ENCODE measurements around the gene RPS2.
A peak's percentile ranks its signal among the peaks of the same experiment; 100 is the strongest.

RPS2 gene

GRCh38 chr16:2003231-2003826 lies 38.7 kb upstream of the RPS2 start:
- Mint-ChIP-seq H3K36me3 (peaks cover 19% of the 10 kb centered on the region), H3K27me3 (no peaks in the 10 kb centered on the region), H3K9me3 (no peaks in the 10 kb centered on the region), H3K4me1 (peaks cover 37% of the 10 kb centered on the region), H3K4me3 (no peak overlapping the region), H3K27ac (no peak overlapping the region)
- DNase-seq, result no peak
- CTCF ChIA-PET, result interaction anchor here (0.6 to 2.3 kb wide), 16 partner anchors 10 to 249 kb away, joined by 3 to 18 read pairs (median 5); partner anchors contain the start of genes ECI1, GFER, NPW and RPS2

- H3K36me3 Mint-ChIP-seq, result peaks cover 20% of the 10 kb centered on the region
- no peak overlapping the region for H3K4me3 Mint-ChIP-seq
- DNase-seq, result no peak
- CTCF ChIA-PET, result interaction anchor here (0.6 to 2.3 kb wide), 7 partner anchors 9 to 250 kb away, joined by 3 to 18 read pairs (median 8); partner anchors contain the start of gene ECI1
- H3K27ac Mint-ChIP-seq, result no peak overlapping the region
- no peaks in the 10 kb centered on the region for H3K9me3 Mint-ChIP-seq
- no peaks in the 10 kb centered on the region for H3K27me3 Mint-ChIP-seq
- H3K4me1 Mint-ChIP-seq, result peaks cover 30% of the 10 kb centered on the region
These were observed 38.0 kb upstream of the RPS2 start for GRCh38 chr16:2002406-2003230.

- CTCF ChIA-PET, result no interaction called here
These were observed 37.1 kb upstream of the RPS2 start for GRCh38 chr16:2001456-2002355.

GRCh38 chr16:2001035-2001434 lies 36.4 kb upstream of the RPS2 start:
- DNase-seq, result no peak
- H3K36me3 Mint-ChIP-seq, result peaks cover 21% of the 10 kb centered on the region
- peaks cover 19% of the 10 kb centered on the region for H3K4me1 Mint-ChIP-seq
- no peak overlapping the region for H3K4me3 Mint-ChIP-seq
- CTCF ChIA-PET, result no interaction called here
- H3K27me3 Mint-ChIP-seq, result no peaks in the 10 kb centered on the region
- no peaks in the 10 kb centered on the region for H3K9me3 Mint-ChIP-seq
- H3K27ac Mint-ChIP-seq, result no peak overlapping the region

More at GRCh38 chr16:2001456-2002355, 37.1 kb upstream of the RPS2 start:
- Mint-ChIP-seq H3K4me1 (peaks cover 23% of the 10 kb centered on the region), H3K27ac (no peak overlapping the region), H3K9me3 (no peaks in the 10 kb centered on the region), H3K27me3 (no peaks in the 10 kb centered on the region), H3K36me3 (peaks cover 23% of the 10 kb centered on the region), H3K4me3 (no peak overlapping the region)
- no peak for DNase-seq

- Mint-ChIP-seq H3K27me3 (no peaks in the 10 kb centered on the region), H3K36me3 (peaks cover 20% of the 10 kb centered on the region), H3K4me3 (no peak overlapping the region), H3K27ac (no peak overlapping the region), H3K9me3 (no peaks in the 10 kb centered on the region), H3K4me1 (peaks cover 12% of the 10 kb centered on the region)
- CTCF ChIA-PET, result no interaction called here
- no peak for DNase-seq
These were observed 35.4 kb upstream of the RPS2 start for GRCh38 chr16:1999866-2000514.

- CTCF ChIA-PET, result no interaction called here
These were observed 34.5 kb upstream of the RPS2 start for GRCh38 chr16:1998852-1999801.

GRCh38 chr16:1998360-1998835 lies 33.8 kb upstream of the RPS2 start:
- Mint-ChIP-seq H3K27me3 (peaks cover 5% of the 10 kb centered on the region), H3K27ac (no peak overlapping the region), H3K4me1 (peaks cover 5% of the 10 kb centered on the region), H3K4me3 (no peak overlapping the region), H3K9me3 (no peaks in the 10 kb centered on the region), H3K36me3 (peaks cover 20% of the 10 kb centered on the region)
- CTCF ChIA-PET, result no interaction called here
- no peak for DNase-seq

More at GRCh38 chr16:1998852-1999801, 34.5 kb upstream of the RPS2 start:
- peaks cover 6% of the 10 kb centered on the region for H3K4me1 Mint-ChIP-seq
- H3K4me3 Mint-ChIP-seq, result no peak overlapping the region
- no peaks in the 10 kb centered on the region for H3K9me3 Mint-ChIP-seq
- peaks cover 20% of the 10 kb centered on the region for H3K36me3 Mint-ChIP-seq
- H3K27ac Mint-ChIP-seq, result no peak overlapping the region
- H3K27me3 Mint-ChIP-seq, result no peaks in the 10 kb centered on the region
- DNase-seq, result no peak

GRCh38 chr16:1997494-1998359 lies 33.1 kb upstream of the RPS2 start:
- Mint-ChIP-seq H3K27me3 (peaks cover 9% of the 10 kb centered on the region), H3K27ac (no peak overlapping the region), H3K4me1 (peaks cover 5% of the 10 kb centered on the region), H3K9me3 (no peaks in the 10 kb centered on the region), H3K4me3 (no peak overlapping the region), H3K36me3 (peaks cover 19% of the 10 kb centered on the region)
- no peak for DNase-seq
- CTCF ChIA-PET, result interaction anchor here (1.3 kb wide), 1 partner anchor 143 kb away, joined by 3 read pairs; no protein-coding TSS in a partner anchor

GRCh38 chr16:1993731-1994131 lies 29.1 kb upstream of the RPS2 start:
- H3K36me3 Mint-ChIP-seq, result peaks cover 5% of the 10 kb centered on the region
- H3K27ac Mint-ChIP-seq, result peak overlapping the region; percentile 69
- CTCF ChIA-PET, result interaction anchor here (1.0 to 2.2 kb wide), 2 partner anchors 10 to 23 kb away, joined by 3 to 18 read pairs; no protein-coding TSS in a partner anchor
- peaks cover 38% of the 10 kb centered on the region for H3K27me3 Mint-ChIP-seq
- H3K4me3 Mint-ChIP-seq, result no peak overlapping the region
- H3K9me3 Mint-ChIP-seq, result no peaks in the 10 kb centered on the region
- no peak for DNase-seq
- peaks cover 23% of the 10 kb centered on the region for H3K4me1 Mint-ChIP-seq

GRCh38 chr16:1992704-1993317 lies 28.2 kb upstream of the RPS2 start:
- H3K27ac Mint-ChIP-seq, result no peak overlapping the region
- H3K4me3 Mint-ChIP-seq, result no peak overlapping the region
- CTCF ChIA-PET, result interaction anchor here (2.2 kb wide), 1 partner anchor 11 kb away, joined by 18 read pairs; no protein-coding TSS in a partner anchor
- H3K36me3 Mint-ChIP-seq, result peaks cover 5% of the 10 kb centered on the region
- H3K27me3 Mint-ChIP-seq, result peaks cover 47% of the 10 kb centered on the region
- no peak for DNase-seq
- H3K4me1 Mint-ChIP-seq, result peaks cover 25% of the 10 kb centered on the region
- H3K9me3 Mint-ChIP-seq, result no peaks in the 10 kb centered on the region

GRCh38 chr16:1991948-1992703 lies 27.5 kb upstream of the RPS2 start:
- H3K36me3 Mint-ChIP-seq, result peaks cover 2% of the 10 kb centered on the region
- peaks cover 51% of the 10 kb centered on the region for H3K27me3 Mint-ChIP-seq
- CTCF ChIA-PET, result interaction anchor here (1.6 kb wide), 1 partner anchor 12 kb away, joined by 8 read pairs; no protein-coding TSS in a partner anchor
- H3K4me1 Mint-ChIP-seq, result peaks cover 23% of the 10 kb centered on the region
- peak overlapping the region; percentile 58 for H3K27ac Mint-ChIP-seq
- H3K4me3 Mint-ChIP-seq, result peak overlapping the region; percentile 65
- no peaks in the 10 kb centered on the region for H3K9me3 Mint-ChIP-seq
- DNase-seq, result peak; percentile 99
